GM12878 (cell line): ENCODE data around the gene GTPBP6.

Experiments used
- BRCA1 ChIP-seq: IDR thresholded peaks from 2 replicates; pipeline ENCODE4 v1.6.1; 2011; ENCODE audit warnings: low read depth, low read length, improper control_type of control experiment
- SRF ChIP-seq, 2 experiments: IDR thresholded peaks; 2 replicates each; pipeline ENCODE4 v1.6.1; 2011; ENCODE audit warnings: low read depth in 2 of 2, low read length in 2 of 2, mild to moderate bottlenecking in 1 of 2, moderate library complexity in 1 of 2
- TF ChIP-seq, protein P1 (sequence below), 3 experiments: IDR thresholded peaks in 2 of 3; conservative IDR thresholded peaks in 1 of 3; 2 replicates each; pipeline ENCODE4 v1.5.1; 2011; ENCODE audit warnings: low read depth in 3 of 3, low read length in 3 of 3, mild to moderate bottlenecking in 3 of 3, control low read depth in 2 of 3, moderate library complexity in 2 of 3, inconsistent platforms in 1 of 3, mixed read lengths in 1 of 3; ENCODE audit not compliant: control insufficient read depth in 2 of 3, insufficient read depth in 1 of 3; ENCODE audit errors: extremely low read depth in 1 of 3
- TF ChIP-seq, protein P2 (sequence below): fragments of 150-350 bp; IDR thresholded peaks from 2 replicates; pipeline ENCODE4 v1.6.1; 2014; ENCODE audit warnings: mild to moderate bottlenecking, low read depth, low read length

DNA sequence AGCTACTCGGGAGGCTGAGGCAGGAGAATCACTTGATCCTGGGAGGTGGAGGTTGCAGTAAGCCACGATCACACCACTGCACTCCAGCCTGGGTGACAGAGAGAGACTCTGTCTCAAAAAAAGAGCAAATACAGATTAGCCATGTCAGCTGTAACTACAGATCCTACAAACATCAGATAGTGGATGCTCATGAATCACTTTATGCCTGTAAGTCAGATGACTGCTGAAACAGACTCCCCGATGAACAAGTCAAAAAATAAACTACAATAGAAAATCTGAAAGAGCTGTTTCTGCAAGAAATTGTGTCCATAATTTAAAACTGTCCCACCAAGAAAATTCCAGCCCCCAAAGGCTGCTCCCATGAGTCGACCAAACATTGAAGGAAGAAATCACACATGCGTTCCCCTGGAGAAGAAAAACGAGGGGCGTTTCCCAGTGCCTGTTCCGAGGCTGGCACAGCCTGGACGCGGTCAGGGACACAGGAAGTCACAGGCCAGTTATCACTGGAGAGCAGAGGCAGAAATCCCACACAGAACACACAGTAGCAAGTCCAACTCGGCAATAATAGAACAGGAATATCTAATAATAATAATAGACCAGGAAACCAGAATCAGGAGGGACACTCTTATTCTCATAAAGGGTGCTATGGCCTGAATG is 30.0 kb upstream of the GTPBP6 start:
- TF ChIP-seq, protein P1, sequence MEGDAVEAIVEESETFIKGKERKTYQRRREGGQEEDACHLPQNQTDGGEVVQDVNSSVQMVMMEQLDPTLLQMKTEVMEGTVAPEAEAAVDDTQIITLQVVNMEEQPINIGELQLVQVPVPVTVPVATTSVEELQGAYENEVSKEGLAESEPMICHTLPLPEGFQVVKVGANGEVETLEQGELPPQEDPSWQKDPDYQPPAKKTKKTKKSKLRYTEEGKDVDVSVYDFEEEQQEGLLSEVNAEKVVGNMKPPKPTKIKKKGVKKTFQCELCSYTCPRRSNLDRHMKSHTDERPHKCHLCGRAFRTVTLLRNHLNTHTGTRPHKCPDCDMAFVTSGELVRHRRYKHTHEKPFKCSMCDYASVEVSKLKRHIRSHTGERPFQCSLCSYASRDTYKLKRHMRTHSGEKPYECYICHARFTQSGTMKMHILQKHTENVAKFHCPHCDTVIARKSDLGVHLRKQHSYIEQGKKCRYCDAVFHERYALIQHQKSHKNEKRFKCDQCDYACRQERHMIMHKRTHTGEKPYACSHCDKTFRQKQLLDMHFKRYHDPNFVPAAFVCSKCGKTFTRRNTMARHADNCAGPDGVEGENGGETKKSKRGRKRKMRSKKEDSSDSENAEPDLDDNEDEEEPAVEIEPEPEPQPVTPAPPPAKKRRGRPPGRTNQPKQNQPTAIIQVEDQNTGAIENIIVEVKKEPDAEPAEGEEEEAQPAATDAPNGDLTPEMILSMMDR (IDR thresholded peaks at IDR 0.05 in 2 of 3, conservative IDR thresholded peaks at IDR 0.05 in 1 of 3; ENCODE audit: control insufficient read depth in 2 of 3, extremely low read depth in 1 of 3, insufficient read depth in 1 of 3, low read depth in 3 of 3, low read length in 3 of 3) = no peak
- TF ChIP-seq, protein P2, sequence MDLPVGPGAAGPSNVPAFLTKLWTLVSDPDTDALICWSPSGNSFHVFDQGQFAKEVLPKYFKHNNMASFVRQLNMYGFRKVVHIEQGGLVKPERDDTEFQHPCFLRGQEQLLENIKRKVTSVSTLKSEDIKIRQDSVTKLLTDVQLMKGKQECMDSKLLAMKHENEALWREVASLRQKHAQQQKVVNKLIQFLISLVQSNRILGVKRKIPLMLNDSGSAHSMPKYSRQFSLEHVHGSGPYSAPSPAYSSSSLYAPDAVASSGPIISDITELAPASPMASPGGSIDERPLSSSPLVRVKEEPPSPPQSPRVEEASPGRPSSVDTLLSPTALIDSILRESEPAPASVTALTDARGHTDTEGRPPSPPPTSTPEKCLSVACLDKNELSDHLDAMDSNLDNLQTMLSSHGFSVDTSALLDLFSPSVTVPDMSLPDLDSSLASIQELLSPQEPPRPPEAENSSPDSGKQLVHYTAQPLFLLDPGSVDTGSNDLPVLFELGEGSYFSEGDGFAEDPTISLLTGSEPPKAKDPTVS = no peak
- no peak for TF ChIP-seq BRCA1
- TF ChIP-seq SRF (IDR thresholded peaks at IDR 0.05; ENCODE audit: low read depth in 2 of 2, low read length in 2 of 2) = no peak
